GM12801 (cell line): ENCODE results near the gene FOXR1.

Experiments used
- TF ChIP-seq, protein P1 (sequence below): IDR thresholded peaks from one replicate; pipeline ENCODE4 v1.5.1; 2011; ENCODE audit warnings: control low read depth; ENCODE audit not compliant: insufficient read length; ENCODE audit errors: extremely low read depth

The FOXR1 gene

DNA sequence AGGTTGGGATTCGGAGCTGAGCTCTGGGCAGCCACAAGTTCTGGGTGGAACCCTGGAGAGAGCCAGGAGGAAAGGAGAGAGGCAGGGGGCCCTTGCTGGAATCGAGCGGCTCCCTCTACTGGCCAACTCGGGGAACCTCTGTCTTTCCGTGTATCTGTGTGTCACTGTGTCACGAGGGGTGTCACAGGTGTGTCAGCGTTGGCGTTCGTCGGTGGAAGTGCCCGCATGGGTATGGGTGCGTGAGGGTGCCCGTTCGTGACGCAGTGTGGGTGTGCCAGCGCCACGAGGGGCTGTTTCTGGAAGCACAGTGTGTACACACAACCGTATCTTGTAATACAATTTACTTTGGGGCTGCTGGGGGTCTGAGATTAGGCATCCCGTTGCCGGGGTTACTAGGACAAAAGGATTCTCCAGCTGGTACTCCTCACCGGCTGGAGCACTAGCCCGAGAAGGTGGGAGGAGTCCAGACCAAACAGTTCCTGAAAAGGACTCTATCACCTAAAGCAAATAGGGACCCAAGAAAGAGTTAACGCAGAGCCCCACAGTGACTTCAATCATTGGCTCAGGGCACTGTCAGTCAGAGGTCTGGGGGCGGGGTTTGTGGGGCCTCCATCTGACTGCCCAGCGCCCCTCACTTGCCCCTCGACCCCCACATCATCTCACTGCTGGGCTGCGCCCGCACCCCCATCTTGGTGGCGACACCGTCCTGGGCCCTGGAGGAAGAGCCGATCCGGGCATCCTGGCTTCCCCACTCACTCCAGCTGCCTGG lies 43.3 kb upstream of the FOXR1 start:
- TF ChIP-seq, protein P1, sequence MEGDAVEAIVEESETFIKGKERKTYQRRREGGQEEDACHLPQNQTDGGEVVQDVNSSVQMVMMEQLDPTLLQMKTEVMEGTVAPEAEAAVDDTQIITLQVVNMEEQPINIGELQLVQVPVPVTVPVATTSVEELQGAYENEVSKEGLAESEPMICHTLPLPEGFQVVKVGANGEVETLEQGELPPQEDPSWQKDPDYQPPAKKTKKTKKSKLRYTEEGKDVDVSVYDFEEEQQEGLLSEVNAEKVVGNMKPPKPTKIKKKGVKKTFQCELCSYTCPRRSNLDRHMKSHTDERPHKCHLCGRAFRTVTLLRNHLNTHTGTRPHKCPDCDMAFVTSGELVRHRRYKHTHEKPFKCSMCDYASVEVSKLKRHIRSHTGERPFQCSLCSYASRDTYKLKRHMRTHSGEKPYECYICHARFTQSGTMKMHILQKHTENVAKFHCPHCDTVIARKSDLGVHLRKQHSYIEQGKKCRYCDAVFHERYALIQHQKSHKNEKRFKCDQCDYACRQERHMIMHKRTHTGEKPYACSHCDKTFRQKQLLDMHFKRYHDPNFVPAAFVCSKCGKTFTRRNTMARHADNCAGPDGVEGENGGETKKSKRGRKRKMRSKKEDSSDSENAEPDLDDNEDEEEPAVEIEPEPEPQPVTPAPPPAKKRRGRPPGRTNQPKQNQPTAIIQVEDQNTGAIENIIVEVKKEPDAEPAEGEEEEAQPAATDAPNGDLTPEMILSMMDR: no peak

DNA sequence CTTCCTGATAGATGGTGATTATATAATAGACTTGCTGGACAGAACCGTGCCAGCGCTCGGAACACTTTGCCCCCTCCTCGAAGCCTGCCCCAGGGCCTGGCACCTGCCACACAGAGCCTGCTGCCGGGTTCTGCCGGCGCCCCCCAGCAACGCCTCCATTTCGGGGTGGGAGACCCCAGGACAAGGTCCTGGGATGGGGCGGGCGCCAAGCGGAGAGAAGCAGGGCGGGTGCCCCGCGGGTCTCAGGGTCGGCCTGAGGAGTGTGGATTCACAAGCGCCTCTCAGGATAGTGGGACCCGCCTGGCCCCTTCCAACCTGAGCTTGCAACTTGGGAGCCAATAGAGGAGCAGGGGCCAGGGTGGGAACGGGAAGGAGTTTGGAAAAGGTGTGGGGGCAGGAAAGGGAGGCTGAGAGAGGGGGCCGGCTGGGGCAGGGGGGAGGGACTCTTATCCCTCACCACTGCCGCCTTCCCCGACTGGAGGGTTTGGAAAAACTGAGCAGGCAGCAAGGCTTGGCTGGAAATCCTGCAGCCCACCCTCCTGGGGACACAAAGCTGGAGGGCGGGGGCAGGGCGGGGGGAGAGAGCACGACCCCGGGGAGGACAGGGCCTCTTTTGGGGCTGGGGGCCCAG lies 42.6 kb upstream of the FOXR1 start:
- TF ChIP-seq, protein P1: no peak

DNA sequence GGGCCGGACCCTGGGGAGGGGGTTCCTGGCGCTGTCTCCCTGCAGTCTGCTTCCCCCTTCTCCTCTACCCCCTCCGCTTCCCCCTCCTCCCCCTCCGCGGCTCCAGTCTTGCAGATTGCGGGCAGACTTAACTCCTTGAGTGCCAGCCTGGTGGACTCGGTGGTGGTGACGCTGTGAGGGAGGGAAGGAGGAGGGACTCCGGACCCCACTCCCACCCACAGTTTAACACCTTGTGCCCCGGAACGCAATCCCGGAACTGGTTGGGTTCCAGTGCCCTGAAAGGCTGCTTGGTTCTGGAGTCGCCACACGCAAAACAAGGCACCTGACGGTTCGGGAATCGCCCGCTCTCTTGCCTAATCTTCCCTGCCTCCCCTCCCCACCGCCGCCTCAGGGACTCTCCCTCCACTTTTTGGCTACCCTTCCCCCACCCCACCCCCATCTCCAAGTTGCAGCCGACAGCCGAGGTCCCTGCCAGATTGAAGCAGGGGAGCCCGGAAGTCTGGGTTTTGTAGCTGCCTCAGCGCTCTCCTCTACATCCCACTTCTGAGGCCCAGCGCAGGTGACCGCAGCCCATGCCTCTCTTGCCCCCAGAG lies 42.0 kb upstream of the FOXR1 start:
- TF ChIP-seq, protein P1: no peak

DNA sequence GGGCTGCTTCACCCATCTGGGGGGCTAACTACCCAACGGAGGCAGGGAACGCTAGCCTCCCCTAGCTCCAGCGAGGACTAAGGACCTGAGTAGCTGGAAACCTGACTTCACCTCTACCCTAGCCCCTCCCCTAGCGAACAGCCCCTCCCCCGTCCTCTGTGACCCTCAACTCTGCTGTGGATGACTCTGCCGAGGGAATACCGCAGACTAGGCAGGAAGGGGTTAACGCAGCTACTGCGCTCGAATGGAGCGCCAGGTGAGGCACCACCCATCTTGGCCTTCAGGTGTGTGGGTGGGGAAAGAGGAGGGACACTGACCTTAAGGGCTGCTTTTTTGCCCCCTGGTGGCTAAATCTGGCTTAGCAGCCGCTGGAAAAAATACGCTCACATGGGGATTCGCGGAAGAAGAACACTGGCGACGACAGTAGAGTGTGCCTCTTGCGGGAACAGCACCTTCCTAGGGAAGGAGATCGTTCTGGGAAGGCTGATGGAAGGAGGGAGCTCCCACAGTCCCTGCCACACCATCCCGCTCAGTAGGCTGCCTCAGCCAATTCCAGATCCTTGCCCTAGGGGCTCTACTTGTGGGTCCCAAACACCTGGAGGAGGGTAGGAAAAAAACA lies 41.4 kb upstream of the FOXR1 start:
- TF ChIP-seq, protein P1: peak; percentile 56

GRCh38 chr11:118931571-118931970 lies 40.0 kb upstream of the FOXR1 start:
- TF ChIP-seq, protein P1: no peak

DNA sequence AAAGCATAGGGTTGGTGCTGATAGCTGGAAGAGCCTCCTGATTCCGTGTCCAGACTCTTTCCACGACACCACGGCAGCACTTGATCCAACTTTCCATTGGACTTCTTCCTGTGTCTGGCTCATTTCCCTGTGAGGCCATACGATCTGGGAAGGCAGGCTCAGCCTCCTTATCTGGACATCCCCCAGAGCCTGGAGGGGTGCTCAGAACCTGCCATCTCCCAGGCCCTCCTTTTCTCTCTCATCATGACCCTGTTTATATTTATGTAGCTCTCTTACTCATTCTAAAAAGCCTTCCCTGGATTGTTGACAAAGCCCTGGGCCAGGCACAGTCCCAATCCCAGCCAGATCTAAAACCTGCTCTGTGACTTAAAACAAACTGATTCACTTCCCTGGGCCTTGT lies 38.1 kb upstream of the FOXR1 start:
- TF ChIP-seq, protein P1: no peak

GRCh38 chr11:118935376-118935775 lies 36.2 kb upstream of the FOXR1 start:
- TF ChIP-seq, protein P1: no peak
